ENCODE measurements around the gene KISS1.

Gene KISS1

GRCh38 chr1:204219971-204220616, 23.8 kb upstream of the KISS1 start:
- DNase-seq (ENCODE audit: extremely low read depth in 1 of 2, low read depth in 1 of 2) = no peak

- no peak for DNase-seq (ENCODE audit: extremely low read depth in 1 of 2, low read depth in 1 of 2)
Observed at GRCh38 chr1:204218552-204218951, 22.3 kb upstream of the KISS1 start.

- no peak for DNase-seq (ENCODE audit: extremely low read depth in 1 of 2, low read depth in 1 of 2)
Observed at GRCh38 chr1:204217648-204218000, 21.3 kb upstream of the KISS1 start.

GRCh38 chr1:204216880-204217647, 20.8 kb upstream of the KISS1 start:
- no peak for DNase-seq (ENCODE audit: extremely low read depth in 1 of 2, low read depth in 1 of 2)

DNA sequence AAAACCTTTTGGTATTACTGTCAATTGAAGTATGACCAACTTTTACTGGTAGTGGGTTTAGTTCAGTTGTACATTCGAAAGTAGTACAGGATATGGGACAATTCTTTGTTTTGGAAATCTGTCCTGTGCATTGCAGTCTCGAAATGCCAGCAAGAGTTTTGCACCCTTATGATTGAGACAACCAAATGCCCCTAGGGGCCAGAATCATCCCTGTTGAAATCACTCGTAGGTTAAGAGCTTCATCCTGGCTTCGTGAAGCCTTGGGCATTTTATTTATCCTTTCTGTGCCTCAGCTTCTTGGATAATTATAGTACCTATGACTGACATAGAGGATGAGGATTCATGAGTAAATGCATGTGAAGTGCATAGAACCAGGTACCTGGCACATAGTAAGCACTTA, 19.9 kb upstream of the KISS1 start:
- DNase-seq (ENCODE audit: extremely low read depth in 1 of 2, low read depth in 1 of 2) = no peak

DNA sequence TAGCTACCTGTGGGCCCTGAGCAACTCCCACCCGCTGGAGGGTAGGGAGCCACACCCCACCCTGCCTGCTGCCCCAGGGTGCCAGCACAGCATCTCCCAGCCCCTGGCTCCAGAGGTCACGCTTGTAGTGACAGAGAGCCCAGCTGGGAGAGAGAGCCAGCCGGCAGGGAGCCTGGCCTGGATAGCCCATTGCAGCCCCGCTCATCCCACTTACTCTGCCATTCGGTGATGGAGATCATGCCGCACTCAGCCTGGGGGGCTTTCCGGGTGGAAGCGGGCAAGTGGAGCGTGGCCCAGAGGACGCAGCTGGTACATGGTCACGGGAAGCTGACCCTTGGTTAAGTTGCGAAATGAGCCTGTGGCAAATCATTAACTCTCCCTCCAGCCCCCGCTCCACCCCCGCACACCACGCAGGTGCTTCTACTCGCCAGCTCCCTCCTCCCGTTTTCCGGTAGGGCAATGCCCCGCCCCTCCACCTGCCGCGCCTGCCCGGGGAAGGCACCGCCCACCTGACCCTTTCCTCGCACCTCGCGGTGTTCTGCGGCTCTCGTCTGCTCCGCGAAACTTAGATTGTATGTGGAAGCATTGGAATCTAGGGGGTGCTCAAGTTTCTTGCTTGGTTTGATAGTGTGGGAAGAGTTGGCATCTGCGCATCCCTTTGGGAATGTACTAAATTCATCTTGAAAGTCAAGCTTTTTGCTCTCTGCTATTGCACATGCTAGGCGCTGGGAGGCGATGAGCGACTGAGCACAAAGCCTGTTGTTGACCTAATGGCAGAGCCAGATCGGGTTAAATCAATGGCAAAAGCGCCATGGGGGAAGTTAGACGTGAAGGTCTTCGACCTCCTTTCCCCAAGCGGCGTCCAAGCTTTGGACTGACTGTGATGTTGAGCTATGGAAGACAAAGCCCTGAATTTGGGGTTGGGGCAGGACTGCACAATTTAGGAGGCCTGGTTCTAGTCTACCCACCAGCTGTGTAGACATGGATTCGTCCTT, 17.7 kb upstream of the KISS1 start, which contains the start of gene GOLT1A:
Gene GOLT1A, minus strand, starts transcription at position 321 of the 995 bp plus-strand sequence. Its CDS starts 82 bp downstream, at position 239.
- DNase-seq (ENCODE audit: extremely low read depth in 1 of 2, low read depth in 1 of 2) = peak in 1 of 2 donors; percentile 12

DNA sequence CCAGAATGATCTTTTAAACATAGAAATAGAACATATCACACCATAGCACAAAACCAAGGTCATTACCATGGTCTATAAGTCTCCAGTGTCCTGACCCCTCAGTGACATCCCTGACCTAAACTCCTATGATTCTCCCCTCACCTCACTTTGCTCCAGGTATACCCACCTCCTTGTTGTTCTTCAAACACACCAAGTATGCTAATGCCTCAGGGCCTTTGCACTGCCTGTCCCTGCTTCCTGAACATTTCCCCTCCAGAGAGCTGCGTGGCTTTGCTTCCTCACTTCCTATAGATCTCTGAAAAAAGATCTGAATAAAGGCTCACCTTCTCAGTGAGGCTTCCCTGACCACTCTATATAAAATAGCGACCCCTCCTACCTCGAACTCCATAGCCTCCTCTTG, 16.4 kb upstream of the KISS1 start:
- no peak for DNase-seq (ENCODE audit: extremely low read depth in 1 of 2, low read depth in 1 of 2)

DNA sequence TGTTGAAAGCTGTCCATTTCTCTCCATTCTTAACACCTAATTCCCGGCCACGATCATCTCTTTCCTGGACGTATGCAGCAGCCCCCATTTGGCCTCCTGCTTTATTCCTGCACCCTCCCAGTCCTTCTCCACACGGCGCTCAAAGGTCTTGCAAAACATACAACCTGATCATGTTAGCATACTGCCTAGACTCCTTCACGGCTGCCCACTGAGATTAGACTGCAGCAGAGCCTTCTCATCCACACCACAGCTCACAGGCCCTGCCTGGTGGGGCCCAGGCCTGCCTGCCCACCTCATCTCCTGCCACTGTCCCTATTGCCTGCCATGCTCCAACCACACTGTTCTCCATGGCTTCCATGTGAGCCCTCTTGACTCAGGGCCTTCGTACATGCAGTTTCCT, 14.8 kb upstream of the KISS1 start:
- no peak for DNase-seq (ENCODE audit: extremely low read depth in 1 of 2, low read depth in 1 of 2)

- DNase-seq (ENCODE audit: extremely low read depth in 1 of 2, low read depth in 1 of 2) = peak; percentile 35 to 55
Observed at GRCh38 chr1:204207136-204207616, 10.9 kb upstream of the KISS1 start.

- no peak for DNase-seq (ENCODE audit: extremely low read depth in 1 of 2, low read depth in 1 of 2)
Observed at GRCh38 chr1:204206121-204206520, 9.8 kb upstream of the KISS1 start.

GRCh38 chr1:204205486-204205885, 9.2 kb upstream of the KISS1 start:
- no peak for DNase-seq (ENCODE audit: extremely low read depth in 1 of 2, low read depth in 1 of 2)

- DNase-seq (ENCODE audit: extremely low read depth in 1 of 2, low read depth in 1 of 2) = no peak
Observed at GRCh38 chr1:204204944-204205343, 8.7 kb upstream of the KISS1 start.

- no peak for DNase-seq (ENCODE audit: extremely low read depth in 1 of 2, low read depth in 1 of 2)
Observed at GRCh38 chr1:204203206-204203767, 7.0 kb upstream of the KISS1 start.

GRCh38 chr1:204202481-204202880, 6.2 kb upstream of the KISS1 start:
- DNase-seq (ENCODE audit: extremely low read depth in 1 of 2, low read depth in 1 of 2) = no peak

DNA sequence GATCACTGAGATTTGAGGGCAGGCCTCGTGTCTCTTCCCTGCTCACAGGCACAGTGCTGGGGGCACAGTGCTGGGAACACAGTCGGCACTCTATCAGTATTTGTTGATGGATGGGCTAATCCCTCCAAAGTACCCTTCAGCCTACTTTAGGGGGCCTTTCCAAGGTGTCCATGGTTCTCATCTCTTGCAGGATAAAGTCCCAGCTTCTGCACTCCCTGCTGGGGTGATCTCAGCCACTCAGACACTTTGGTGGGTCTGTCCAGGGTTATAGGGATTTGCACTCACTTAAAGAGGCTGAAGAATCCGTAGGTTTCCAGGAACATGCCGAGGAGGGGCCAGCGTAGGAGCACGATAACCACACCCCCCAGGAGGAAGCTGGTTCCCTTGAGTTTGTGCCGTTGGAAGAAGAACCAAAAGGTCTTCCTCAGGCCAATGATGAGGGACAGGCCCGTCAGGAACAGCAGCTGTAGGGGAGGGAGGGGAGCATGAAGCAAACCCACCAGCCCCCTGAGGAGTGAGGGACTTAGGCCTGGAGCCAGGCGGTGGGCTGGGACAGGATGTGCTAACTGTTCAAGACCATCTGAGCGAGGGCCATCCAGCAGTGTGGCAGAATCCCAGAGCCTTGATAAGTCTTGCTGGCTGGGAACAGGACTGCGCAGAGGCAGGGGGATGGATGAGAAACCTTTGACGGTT, 5.2 kb upstream of the KISS1 start:
- no peak for DNase-seq (ENCODE audit: extremely low read depth in 1 of 2, low read depth in 1 of 2)

DNA sequence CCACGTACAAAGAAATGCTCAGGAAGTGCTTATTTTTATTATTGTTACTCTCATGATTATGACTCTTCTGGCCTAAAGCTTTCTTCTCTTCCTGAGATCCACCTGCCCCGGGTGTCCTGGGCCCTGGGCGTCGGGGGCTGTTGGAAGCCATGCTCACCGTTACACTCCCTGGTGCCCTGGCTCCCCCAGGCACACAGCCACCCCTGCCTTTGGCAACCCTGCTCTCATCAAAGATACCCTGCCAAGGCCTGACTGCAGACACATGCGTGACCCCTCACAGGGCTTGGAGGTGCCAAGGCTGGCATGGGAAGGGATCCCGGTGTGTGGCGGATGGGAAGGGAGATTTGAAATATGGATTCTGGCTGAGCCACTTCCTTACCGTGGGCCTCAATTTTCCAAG, 3.3 kb upstream of the KISS1 start:
- no peak for DNase-seq (ENCODE audit: extremely low read depth in 1 of 2, low read depth in 1 of 2)

- no peak for DNase-seq (ENCODE audit: extremely low read depth in 1 of 2, low read depth in 1 of 2)
Observed at GRCh38 chr1:204198348-204199340, 2.4 kb upstream of the KISS1 start.

DNA sequence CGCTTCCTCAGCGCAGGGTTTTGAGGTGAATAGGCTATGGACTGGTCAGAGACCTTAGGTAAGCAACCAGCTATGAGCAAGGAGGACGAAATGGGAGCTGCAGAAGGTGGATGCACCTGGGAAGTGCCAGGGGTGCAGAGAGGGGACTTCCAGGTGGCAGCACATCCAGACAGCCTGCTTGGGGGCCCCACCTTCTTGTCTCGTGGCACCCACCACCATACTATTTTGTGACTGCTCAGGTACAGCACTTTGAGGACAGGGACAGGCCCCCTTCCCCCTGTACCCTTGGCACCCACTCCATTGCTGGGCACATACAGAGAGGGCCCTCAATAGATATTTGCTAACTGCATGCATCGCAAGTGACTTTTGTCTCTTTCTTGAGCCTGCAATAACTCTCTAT, 777 bp upstream of the KISS1 start:
- DNase-seq (ENCODE audit: extremely low read depth in 1 of 2, low read depth in 1 of 2) = no peak

- DNase-seq (ENCODE audit: extremely low read depth in 1 of 2, low read depth in 1 of 2) = no peak
Observed at GRCh38 chr1:204194771-204195170, 1.5 kb downstream of the KISS1 start.

Measured in stimulated activated CD8-positive, alpha-beta memory T cell treated with anti-CD3 and anti-CD28 coated beads, Interleukin-7, amount 100 ng/mL, for 48 hours (primary cell).